ENCODE measurements around the gene ZNF619. TPM values are rescaled to one million over a fixed set of nuclear protein-coding genes. Genes with fewer than 3 reads are reported as not detected.

Gene ZNF619
- total RNA-seq, 1 donor from 2014 or later, result 16.7 TPM

GRCh38 chr3:40497288-40497687 is 20.4 kb downstream of the ZNF619 start:
- no peak for TF ChIP-seq CTCF (IDR thresholded peaks at IDR 0.05)
- no peaks in the 10 kb centered on the region for H3K4me1 Mint-ChIP-seq
- H3K4me3 Mint-ChIP-seq, result no peak overlapping the region
- POLR2A ChIA-PET, result no interaction called here
- peaks cover 2% of the 10 kb centered on the region for H3K9me3 Mint-ChIP-seq
- peaks cover 5% of the 10 kb centered on the region for H3K36me3 Mint-ChIP-seq (ENCODE audit: low read depth)
- no peaks in the 10 kb centered on the region for H3K27me3 Mint-ChIP-seq
- CTCF ChIA-PET, result interaction anchor here (0.6 kb wide), 1 partner anchor 11 kb away, joined by 3 read pairs; no protein-coding TSS in a partner anchor
- intact Hi-C loops (cut with micrococcal nuclease), result no loop called here
- DNase-seq (no peak), ATAC-seq (ENCODE audit: low read depth) (no peak)
- H3K27ac Mint-ChIP-seq, result no peak overlapping the region

- ATAC-seq (ENCODE audit: low read depth) (no peak), DNase-seq (no peak)
- POLR2A ChIA-PET, result no interaction called here
- CTCF ChIA-PET, result no interaction called here
- Mint-ChIP-seq H3K4me3 (no peak overlapping the region), H3K4me1 (no peaks in the 10 kb centered on the region), H3K36me3 (ENCODE audit: low read depth) (peaks cover 2% of the 10 kb centered on the region), H3K27me3 (no peaks in the 10 kb centered on the region), H3K9me3 (peaks cover 2% of the 10 kb centered on the region), H3K27ac (no peak overlapping the region)
- intact Hi-C loops (cut with micrococcal nuclease), result no loop called here
- TF ChIP-seq CTCF (IDR thresholded peaks at IDR 0.05), result no peak
These were observed 23.0 kb downstream of the ZNF619 start for GRCh38 chr3:40499952-40500351.

- intact Hi-C loops (cut with micrococcal nuclease), result no loop called here
- peaks cover 13% of the 10 kb centered on the region for H3K4me1 Mint-ChIP-seq
- POLR2A ChIA-PET, result no interaction called here
These were observed 25.1 kb downstream of the ZNF619 start for GRCh38 chr3:40502034-40502433.

DNA sequence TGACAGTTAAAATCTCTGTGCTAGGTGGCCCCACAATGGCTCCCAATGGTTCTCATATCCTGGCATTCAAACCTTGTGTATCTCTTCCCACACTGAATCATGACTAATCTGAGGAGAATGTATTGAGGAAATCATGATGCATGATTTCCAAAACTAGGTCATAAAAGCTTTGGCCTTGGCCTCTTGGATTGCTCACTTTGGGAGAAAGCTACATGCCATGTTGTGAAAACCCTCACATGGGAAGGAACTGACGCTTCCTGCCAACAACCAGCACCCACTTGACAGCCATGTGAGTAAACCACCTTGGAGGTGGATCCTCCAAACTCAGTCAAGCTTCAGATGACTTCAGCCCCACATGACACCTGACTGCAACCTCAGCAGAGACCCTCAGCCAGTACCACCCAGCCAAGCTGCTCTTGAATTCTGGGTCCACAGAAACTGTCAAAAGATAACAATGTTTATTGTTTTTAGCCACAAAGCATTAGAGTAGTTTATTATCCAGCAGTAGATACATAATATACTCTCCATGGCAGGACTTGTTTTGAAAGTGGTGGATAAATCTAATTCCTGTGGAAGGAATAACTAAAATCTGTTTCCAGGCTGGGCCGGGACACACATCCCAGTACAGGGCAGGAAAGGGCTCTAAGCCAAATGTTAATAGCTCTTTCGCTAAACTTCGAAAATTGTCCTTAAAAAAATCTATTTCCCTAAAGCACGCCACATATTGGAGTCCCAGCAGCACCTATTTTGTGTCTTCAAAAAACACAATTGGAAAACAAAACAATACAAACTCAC is 27.9 kb downstream of the ZNF619 start:
- Mint-ChIP-seq H3K4me1 (peaks cover 13% of the 10 kb centered on the region), H3K27me3 (no peaks in the 10 kb centered on the region), H3K9me3 (no peaks in the 10 kb centered on the region), H3K36me3 (ENCODE audit: low read depth) (peaks cover 4% of the 10 kb centered on the region), H3K27ac (no peak overlapping the region), H3K4me3 (peak overlapping the region; percentile 96)
- ChIA-PET CTCF (interaction anchor here (1.4 kb wide), 1 partner anchor 12 kb away, joined by 3 read pairs; no protein-coding TSS in a partner anchor), POLR2A (interaction anchor here (1.5 to 2.7 kb wide), 3 partner anchors 20 to 47 kb away, joined by 7 to 17 read pairs (median 13); partner anchors contain the start of genes RPL14, ZNF619 and ZNF621)
- TF ChIP-seq CTCF (IDR thresholded peaks at IDR 0.05), result no peak
- ATAC-seq (ENCODE audit: low read depth), result no peak
- DNase-seq, result no peak
- intact Hi-C loops (cut with micrococcal nuclease), result loop anchor here (1.0 to 5.0 kb wide), 2 partner anchors 28 to 48 kb away; partner anchors contain the start of genes RPL14 and ZNF619

More at GRCh38 chr3:40502034-40502433, 25.1 kb downstream of the ZNF619 start:
- DNase-seq (no peak), ATAC-seq (ENCODE audit: low read depth) (no peak)
- Mint-ChIP-seq H3K9me3 (peaks cover 2% of the 10 kb centered on the region), H3K4me3 (no peak overlapping the region), H3K36me3 (ENCODE audit: low read depth) (peaks cover 6% of the 10 kb centered on the region), H3K27ac (no peak overlapping the region), H3K27me3 (no peaks in the 10 kb centered on the region)
- TF ChIP-seq CTCF (IDR thresholded peaks at IDR 0.05), result no peak
- CTCF ChIA-PET, result no interaction called here

Data from activated B cell treated with CpG ODN at 0.5 μM for 24 hours (primary cell).